HL-60 (cell line): ENCODE data around the gene MAP7.
"Not testable (repeated sequence)": the region's sequence is repeated elsewhere in the genome, so short reads cannot be mapped to it uniquely, and the experiment has no call there.

ENCODE experiments used
- DNase-seq, 2 experiments: peaks; one replicate each; pipeline ENCODE4 v3.0.0-alpha.2; 2010 to 2020; ENCODE audit warnings: low read depth in 1 of 2, low spot score in 1 of 2
- H3K27ac ChIP-seq: fragments of 250-450 bp; sonication (Bioruptor Pico); replicated peaks from 2 replicates; pipeline ENCODE4 v1.5.1; 2020; ENCODE audit warnings: mild to moderate bottlenecking, moderate library complexity
- H3K27me3 ChIP-seq: fragments of 250-450 bp; sonication (Bioruptor Pico); 2 replicates; pipeline ENCODE4 v1.5.1; 2021; ENCODE audit warnings: mild to moderate bottlenecking, moderate library complexity; ENCODE audit not compliant: insufficient read depth, poor library complexity, severe bottlenecking
- H3K4me3 ChIP-seq: replicated peaks from 2 replicates; pipeline ENCODE4 v1.5.1; 2011; ENCODE audit warnings: mild to moderate bottlenecking, control low read depth, low read length; ENCODE audit not compliant: insufficient read depth
- CTCF ChIP-seq: IDR thresholded peaks from one replicate; pipeline ENCODE4 v1.5.1; 2011; ENCODE audit warnings: low read length, control low read depth, inconsistent platforms; ENCODE audit not compliant: insufficient read depth
- GABPA ChIP-seq: IDR thresholded peaks from 2 replicates; pipeline ENCODE4 v1.6.1; 2012; ENCODE audit warnings: low read depth
- POLR2AphosphoS5 ChIP-seq: IDR thresholded peaks from 2 replicates; pipeline ENCODE4 v1.6.1; 2012; ENCODE audit warnings: low read depth
- REST ChIP-seq: IDR thresholded peaks from 2 replicates; pipeline ENCODE4 v1.6.1; 2012; ENCODE audit warnings: low read depth; ENCODE audit not compliant: insufficient replicate concordance
- SPI1 ChIP-seq: IDR thresholded peaks from 2 replicates; pipeline ENCODE4 v1.6.1; 2012; ENCODE audit warnings: low read depth, mild to moderate bottlenecking, borderline replicate concordance

Gene MAP7

GRCh38 chr6:136487759-136488425, 62.3 kb downstream of the MAP7 start:
- DNase-seq: no peak
- TF ChIP-seq POLR2AphosphoS5: no peak
- TF ChIP-seq SPI1: no peak
- no peak for TF ChIP-seq CTCF
- no peak for TF ChIP-seq REST
- no peak for TF ChIP-seq GABPA
- Histone ChIP-seq H3K27me3 (no peaks in the 10 kb centered on the region), H3K27ac (no peak overlapping the region), H3K4me3 (no peak overlapping the region)

GRCh38 chr6:136486357-136486756, 63.9 kb downstream of the MAP7 start:
- Histone ChIP-seq H3K27me3 (no peaks in the 10 kb centered on the region), H3K4me3 (no peak overlapping the region), H3K27ac (no peak overlapping the region)
- TF ChIP-seq SPI1 (no peak), CTCF (no peak), GABPA (no peak), REST (no peak), POLR2AphosphoS5 (no peak)
- no peak for DNase-seq

GRCh38 chr6:136483906-136484305, 66.3 kb downstream of the MAP7 start:
- TF ChIP-seq POLR2AphosphoS5 (no peak), GABPA (no peak), CTCF (no peak), REST (no peak), SPI1 (no peak)
- Histone ChIP-seq H3K27me3 (no peaks in the 10 kb centered on the region), H3K4me3 (no peak overlapping the region), H3K27ac (no peak overlapping the region)
- DNase-seq: no peak

GRCh38 chr6:136483005-136483404, 67.2 kb downstream of the MAP7 start:
- not testable (repeated sequence) for H3K27ac ChIP-seq, H3K27me3 ChIP-seq, H3K4me3 ChIP-seq, DNase-seq
